HepG2 (cell line): ENCODE measurements around the gene R3HDM1.

ENCODE experiments used
- BCL6 ChIP-seq: IDR thresholded peaks from 2 replicates; pipeline ENCODE4 v1.6.1; 2016; ENCODE audit warnings: missing genetic modification reagents, missing compliant biosample characterization
- CTCF ChIP-seq: sonication (generic); formaldehyde crosslinking; IDR thresholded peaks from 2 replicates; pipeline ENCODE4 v1.5.0; 2020; ENCODE audit warnings: mild to moderate bottlenecking, missing genetic modification reagents, moderate library complexity
- POLR2A ChIP-seq, 2 experiments: IDR thresholded peaks; 2 replicates each; pipeline ENCODE4 v1.6.1; 2011; ENCODE audit warnings: low read depth in 2 of 2, low read length in 2 of 2, mild to moderate bottlenecking in 1 of 2, moderate library complexity in 1 of 2; ENCODE audit not compliant: insufficient read depth in 1 of 2
- RFX5 ChIP-seq: IDR thresholded peaks from 2 replicates; pipeline ENCODE4 v1.6.1; 2011; ENCODE audit warnings: low read depth, low read length, improper control_type of control experiment
- SOX5 ChIP-seq: IDR thresholded peaks from 2 replicates; pipeline ENCODE4 v1.6.1; 2016; ENCODE audit warnings: borderline replicate concordance
- TOE1 ChIP-seq: sonication (generic); formaldehyde crosslinking; IDR thresholded peaks from 2 replicates; pipeline ENCODE4 v1.4.0; 2020; ENCODE audit warnings: mild to moderate bottlenecking, missing genetic modification reagents
- ZBTB34 ChIP-seq: sonication (generic); formaldehyde crosslinking; IDR thresholded peaks from 2 replicates; pipeline ENCODE4 v1.8.0; 2022; ENCODE audit warnings: mild to moderate bottlenecking, missing genetic modification reagents
- ZMAT3 ChIP-seq: sonication (generic); formaldehyde crosslinking; conservative IDR thresholded peaks from 2 replicates; pipeline ENCODE4 v1.7.0; 2021; ENCODE audit warnings: missing genetic modification reagents

- TF ChIP-seq BCL6 (no peak), RFX5 (no peak), CTCF (CRISPR knock-in tag) (no peak), ZMAT3 (no peak), SOX5 (no peak), POLR2A (IDR thresholded peaks at IDR 0.05; ENCODE audit: insufficient read depth in 1 of 2, low read depth in 2 of 2, low read length in 2 of 2) (no peak), TOE1 (CRISPR knock-in tag) (no peak), ZBTB34 (CRISPR knock-in tag) (no peak)
Observed at GRCh38 chr2:135688978-135689377, 157.7 kb downstream of the R3HDM1 start.
